ENCODE measurements around the gene AK9.
"Not testable (repeated sequence)": the region's sequence is repeated elsewhere in the genome, so short reads cannot be mapped to it uniquely, and the experiment has no call there.

AK9 gene

GRCh38 chr6:109690737-109691621 lies at the start of gene AK9, which contains the start of gene FIG4:
AK9 (minus strand) TSS chr6:109691202; CDS start chr6:109675745, 15,457 bp downstream.
FIG4 (plus strand) TSS chr6:109691296; CDS start chr6:109691436, 140 bp downstream.
- peak; percentile 68 to 95 (median 88) for DNase-seq

- no peak for DNase-seq
Observed at GRCh38 chr6:109740787-109741186, 49.8 kb upstream of the AK9 start.

GRCh38 chr6:109739686-109740085 lies 48.7 kb upstream of the AK9 start:
- no peak for DNase-seq

GRCh38 chr6:109738667-109739066 lies 47.7 kb upstream of the AK9 start:
- no peak for DNase-seq

GRCh38 chr6:109738255-109738654 lies 47.3 kb upstream of the AK9 start:
- no peak for DNase-seq

- DNase-seq, result no peak
Observed at GRCh38 chr6:109736273-109737025, 45.4 kb upstream of the AK9 start.

GRCh38 chr6:109725250-109725649 lies 34.2 kb upstream of the AK9 start:
- DNase-seq, result not testable (repeated sequence)

- DNase-seq, result no peak
Observed at GRCh38 chr6:109722564-109723254, 31.7 kb upstream of the AK9 start.

GRCh38 chr6:109722011-109722410 lies 31.0 kb upstream of the AK9 start:
- no peak for DNase-seq

- DNase-seq, result no peak
Observed at GRCh38 chr6:109720311-109720710, 29.3 kb upstream of the AK9 start.

GRCh38 chr6:109718991-109719390 lies 28.0 kb upstream of the AK9 start:
- no peak for DNase-seq

- no peak for DNase-seq
Observed at GRCh38 chr6:109717971-109718370, 27.0 kb upstream of the AK9 start.

- no peak for DNase-seq
Observed at GRCh38 chr6:109715616-109716015, 24.6 kb upstream of the AK9 start.

- no peak for DNase-seq
Observed at GRCh38 chr6:109714611-109715010, 23.6 kb upstream of the AK9 start.

- no peak for DNase-seq
Observed at GRCh38 chr6:109714166-109714565, 23.2 kb upstream of the AK9 start.

- no peak for DNase-seq
Observed at GRCh38 chr6:109713097-109713496, 22.1 kb upstream of the AK9 start.

- not testable (repeated sequence) for DNase-seq
Observed at GRCh38 chr6:109708099-109708498, 17.1 kb upstream of the AK9 start.

- no peak for DNase-seq
Observed at GRCh38 chr6:109706513-109706912, 15.5 kb upstream of the AK9 start.

GRCh38 chr6:109705258-109705657 lies 14.3 kb upstream of the AK9 start:
- DNase-seq, result peak in 12 of 14 donors; percentile 7 to 75 (median 54)

- DNase-seq, result no peak
Observed at GRCh38 chr6:109702791-109703190, 11.8 kb upstream of the AK9 start.

- no peak for DNase-seq
Observed at GRCh38 chr6:109701774-109702173, 10.8 kb upstream of the AK9 start.

- DNase-seq, result no peak
Observed at GRCh38 chr6:109701221-109701620, 10.2 kb upstream of the AK9 start.

GRCh38 chr6:109696355-109696754 lies 5.4 kb upstream of the AK9 start:
- no peak for DNase-seq
